Measurements from ENCODE around the gene ST13. TPM values are rescaled to one million over a fixed set of nuclear protein-coding genes. Genes with fewer than 3 reads are reported as not detected.
"Not testable (repeated sequence)": the region's sequence is repeated elsewhere in the genome, so short reads cannot be mapped to it uniquely, and the experiment has no call there.

ST13 gene
- total RNA-seq, 2 experiments from 2014 or later = 141 to 148 TPM

DNA sequence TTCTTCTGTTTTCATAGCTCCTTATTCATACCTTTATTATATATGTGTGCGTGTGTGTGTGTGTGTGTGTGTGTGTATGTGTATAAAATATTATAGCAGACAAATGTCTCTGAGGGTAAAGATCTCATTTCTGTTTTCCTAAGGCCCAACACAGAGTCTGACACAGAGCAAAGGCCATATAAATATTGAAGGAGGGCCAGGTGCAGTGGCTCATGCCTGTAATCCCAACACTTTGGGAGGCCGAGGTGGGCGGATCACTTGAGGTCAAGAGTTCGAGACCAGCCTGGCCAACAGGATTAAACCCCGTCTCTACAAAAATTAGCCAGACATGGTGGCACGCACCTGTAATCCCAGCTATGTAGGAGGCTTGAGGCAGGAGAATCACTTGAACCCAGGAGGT is 11.9 kb upstream of the ST13 start:
- POLR2A ChIA-PET, H3K27ac Mint-ChIP-seq: not testable (repeated sequence)

DNA sequence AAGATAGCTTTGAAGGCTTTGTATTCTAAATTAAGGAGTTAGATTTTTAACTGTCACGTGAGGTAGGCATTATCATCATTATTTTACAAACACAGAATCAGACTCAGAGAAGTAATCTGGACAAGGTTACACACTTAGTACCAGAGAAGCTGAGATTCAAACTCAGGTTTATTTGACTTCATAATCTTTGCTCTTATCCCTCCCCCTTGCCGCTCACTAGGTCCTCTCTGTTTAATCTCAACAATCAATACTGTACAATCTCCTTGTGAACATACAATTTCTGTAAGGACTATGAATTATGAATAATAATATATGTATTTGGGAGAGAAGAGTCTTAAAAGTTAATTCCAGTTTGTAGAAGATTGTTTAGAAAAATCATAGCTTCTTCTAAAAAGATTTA is 10.7 kb upstream of the ST13 start:
- H3K4me3 Mint-ChIP-seq = no peak overlapping the region
- H3K36me3 Mint-ChIP-seq (ENCODE audit: low read depth) = peaks cover 4% of the 10 kb centered on the region
- no peak overlapping the region for H3K27ac Mint-ChIP-seq
- ATAC-seq (no peak), DNase-seq (no peak)
- POLR2A ChIA-PET = interaction anchor here (1.4 kb wide), 1 partner anchor 10 kb away, joined by 6 read pairs; the partner anchor contains the start of genes ST13 and XPNPEP3
- H3K27me3 Mint-ChIP-seq (ENCODE audit: low read depth) = no peaks in the 10 kb centered on the region
- H3K4me1 Mint-ChIP-seq (ENCODE audit: low read depth) = peaks cover 10% of the 10 kb centered on the region
- no peaks in the 10 kb centered on the region for H3K9me3 Mint-ChIP-seq (ENCODE audit: insufficient read depth)
- CTCF ChIA-PET = interaction anchor here (1.4 to 2.5 kb wide), 5 partner anchors 9 to 370 kb away, joined by 3 to 8 read pairs (median 6); no protein-coding TSS in a partner anchor

More for the DNA sequence above, 11.9 kb upstream of the ST13 start:
- ATAC-seq; H3K36me3 Mint-ChIP-seq (ENCODE audit: low read depth); H3K9me3 Mint-ChIP-seq (ENCODE audit: insufficient read depth); H3K27me3 Mint-ChIP-seq (ENCODE audit: low read depth); DNase-seq; H3K4me3 Mint-ChIP-seq: not testable (repeated sequence)
- peaks cover 10% of the 10 kb centered on the region for H3K4me1 Mint-ChIP-seq (ENCODE audit: low read depth)
- CTCF ChIA-PET = interaction anchor here (1.6 to 2.5 kb wide), 2 partner anchors 8 to 185 kb away, joined by 3 to 8 read pairs; no protein-coding TSS in a partner anchor

GRCh38 chr22:40862537-40862936 is 6.1 kb upstream of the ST13 start:
- CTCF ChIA-PET = interaction anchor here (1.1 to 2.0 kb wide), 2 partner anchors 60 to 179 kb away, joined by 3 to 8 read pairs; no protein-coding TSS in a partner anchor

GRCh38 chr22:40862013-40862412 is 5.6 kb upstream of the ST13 start, which contains the start of gene DNAJB7:
DNAJB7 (minus strand) TSS chr22:40862113; CDS start chr22:40861994, 119 bp downstream.
- Mint-ChIP-seq H3K9me3 (ENCODE audit: insufficient read depth) (no peaks in the 10 kb centered on the region), H3K27ac (no peak within 1 kb of the TSS), H3K4me1 (ENCODE audit: low read depth) (peaks cover 27% of the 10 kb centered on the region), H3K36me3 (ENCODE audit: low read depth) (peaks cover 13% of the 10 kb centered on the region), H3K4me3 (no peak within 1 kb of the TSS), H3K27me3 (ENCODE audit: low read depth) (no peaks in the 10 kb centered on the region)
- no peak for DNase-seq
- ChIA-PET POLR2A (no interaction called here), CTCF (interaction anchor here (0.9 to 2.0 kb wide), 2 partner anchors 12 to 179 kb away, joined by 4 to 8 read pairs; no protein-coding TSS in a partner anchor)
- ATAC-seq = no peak

More at GRCh38 chr22:40862537-40862936, 6.1 kb upstream of the ST13 start:
- Mint-ChIP-seq H3K9me3 (ENCODE audit: insufficient read depth) (no peaks in the 10 kb centered on the region), H3K36me3 (ENCODE audit: low read depth) (peaks cover 11% of the 10 kb centered on the region), H3K4me1 (ENCODE audit: low read depth) (peaks cover 25% of the 10 kb centered on the region), H3K4me3 (no peak overlapping the region), H3K27ac (no peak overlapping the region), H3K27me3 (ENCODE audit: low read depth) (no peaks in the 10 kb centered on the region)
- DNase-seq (no peak), ATAC-seq (no peak)
- POLR2A ChIA-PET = no interaction called here

DNA sequence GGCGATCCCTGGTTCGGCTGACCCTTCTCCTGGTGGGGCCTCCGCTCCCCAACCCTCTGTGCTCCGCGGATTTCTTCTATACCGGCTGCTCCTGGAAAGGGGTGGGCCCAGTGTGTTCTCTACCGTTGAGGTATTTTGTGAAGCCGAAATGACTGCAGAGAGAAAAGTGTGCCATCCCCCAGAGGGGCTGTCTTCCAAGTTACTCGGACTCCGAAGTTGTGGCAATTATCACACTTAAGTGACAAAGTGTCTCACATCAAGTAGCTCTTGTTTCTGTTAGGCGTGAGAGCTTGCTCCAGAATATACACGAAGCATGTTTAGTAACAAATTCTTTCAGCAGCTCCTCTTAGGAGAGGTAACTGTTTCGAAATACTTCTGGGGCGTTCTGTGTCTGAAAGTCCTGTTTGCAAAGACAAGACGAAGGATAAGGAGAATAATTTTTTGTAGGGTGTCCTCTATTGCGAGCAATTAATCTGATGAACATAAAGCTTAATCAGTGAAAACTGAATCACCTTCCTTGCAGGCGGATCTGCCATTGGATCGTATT is 943 bp upstream of the ST13 start:
- CTCF ChIA-PET = interaction anchor here (1.0 to 4.0 kb wide), 9 partner anchors 10 to 421 kb away, joined by 3 to 14 read pairs (median 6); no protein-coding TSS in a partner anchor
- H3K36me3 Mint-ChIP-seq (ENCODE audit: low read depth) = peaks cover 20% of the 10 kb centered on the region
- no peak for ATAC-seq

DNA sequence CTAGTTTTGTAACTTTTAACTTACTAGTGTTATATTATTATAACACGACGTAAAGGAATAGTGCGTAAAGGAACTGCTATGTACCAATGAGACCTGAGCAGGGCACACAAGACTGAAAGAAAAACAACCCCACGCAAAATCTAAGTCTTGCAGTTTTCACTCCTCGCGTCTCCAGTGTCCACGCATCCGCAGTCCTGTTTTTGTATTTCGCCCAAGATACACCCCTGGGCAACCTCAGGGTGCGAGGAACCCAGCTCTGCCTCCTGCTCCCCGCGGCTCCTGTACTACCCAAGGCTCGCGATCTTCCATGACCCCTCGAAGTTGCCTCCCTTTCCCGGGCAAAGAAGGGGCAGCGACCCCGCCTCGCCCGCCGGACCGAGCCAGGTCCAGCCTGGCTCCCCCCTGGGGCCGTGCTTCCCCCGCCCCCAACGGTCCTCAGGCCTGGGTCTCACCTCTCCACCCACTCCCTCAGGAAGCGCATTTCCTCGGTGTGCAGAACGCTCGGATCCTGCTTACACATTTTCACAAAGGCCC is 393 bp downstream of the ST13 start:
- Mint-ChIP-seq H3K36me3 (ENCODE audit: low read depth) (peaks cover 21% of the 10 kb centered on the region), H3K9me3 (ENCODE audit: insufficient read depth) (no peaks in the 10 kb centered on the region), H3K27me3 (ENCODE audit: low read depth) (no peaks in the 10 kb centered on the region), H3K4me1 (ENCODE audit: low read depth) (peaks cover 52% of the 10 kb centered on the region), H3K4me3 (peak overlapping the region; percentile 96), H3K27ac (peak overlapping the region; percentile 100)
- ATAC-seq = peak; percentile 28
- peak; percentile 53 for DNase-seq
- ChIA-PET POLR2A (interaction anchor here (0.8 to 3.0 kb wide), 7 partner anchors 8 to 591 kb away, joined by 3 to 15 read pairs (median 5); partner anchors contain the start of genes MRTFA and SLC25A17), CTCF (interaction anchor here (1.4 to 4.0 kb wide), 4 partner anchors 43 to 175 kb away, joined by 7 to 14 read pairs (median 12); no protein-coding TSS in a partner anchor)

More for the DNA sequence above, 943 bp upstream of the ST13 start:
- Mint-ChIP-seq H3K4me3 (peak overlapping the region; percentile 96), H3K27ac (peak overlapping the region; percentile 100), H3K27me3 (ENCODE audit: low read depth) (no peaks in the 10 kb centered on the region), H3K4me1 (ENCODE audit: low read depth) (peaks cover 44% of the 10 kb centered on the region), H3K9me3 (ENCODE audit: insufficient read depth) (no peaks in the 10 kb centered on the region)
- POLR2A ChIA-PET = interaction anchor here (0.6 to 3.0 kb wide), 13 partner anchors 10 to 590 kb away, joined by 3 to 15 read pairs (median 4); partner anchors contain the start of gene SLC25A17
- no peak for DNase-seq

DNA sequence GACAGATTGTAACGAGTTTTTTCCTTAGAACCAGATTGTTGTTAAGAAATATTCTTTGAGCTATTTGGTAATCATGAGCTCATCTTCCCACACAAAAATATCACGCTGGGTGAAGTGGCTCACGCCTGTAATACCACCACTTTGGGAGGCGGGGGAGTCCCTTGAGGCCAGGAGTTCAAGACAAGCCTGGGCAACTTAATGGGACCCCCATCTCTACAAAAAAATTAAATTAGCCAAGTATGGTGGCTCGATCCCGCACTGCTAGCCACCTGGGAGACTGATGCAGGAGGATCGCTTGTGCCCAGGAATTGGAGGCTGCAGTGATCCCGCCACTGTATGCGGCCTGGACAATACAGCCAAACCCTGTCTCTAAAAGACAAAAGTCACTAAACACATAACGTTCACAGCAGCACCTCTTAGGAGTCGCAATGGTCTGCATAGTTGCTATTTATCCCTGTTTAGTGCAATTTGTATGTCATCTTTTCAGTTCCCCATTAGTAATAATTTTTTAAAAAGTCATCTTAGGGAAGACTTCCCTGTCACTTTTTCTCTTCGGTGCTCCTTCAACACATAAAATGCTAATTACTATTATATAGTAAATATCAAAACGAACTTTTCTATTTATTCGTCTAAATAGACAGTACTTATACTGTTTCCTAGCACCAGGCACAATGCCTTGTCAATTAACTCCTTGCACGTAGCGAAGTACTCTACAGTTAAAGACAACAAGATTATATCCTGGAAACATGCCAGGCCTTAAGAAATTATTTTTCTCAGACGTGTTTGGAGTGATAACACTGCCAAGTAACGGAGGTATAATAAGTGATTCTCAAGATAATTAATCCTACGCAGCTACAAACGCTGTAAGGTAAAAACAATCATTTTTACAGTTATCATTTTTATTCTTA is 1.1 kb downstream of the ST13 start:
- peaks cover 53% of the 10 kb centered on the region for H3K4me1 Mint-ChIP-seq (ENCODE audit: low read depth)
- no peaks in the 10 kb centered on the region for H3K27me3 Mint-ChIP-seq (ENCODE audit: low read depth)
- ATAC-seq (no peak), DNase-seq (no peak)
- CTCF ChIA-PET = interaction anchor here (0.9 to 2.3 kb wide), 5 partner anchors 20 to 172 kb away, joined by 3 to 10 read pairs (median 4); partner anchors contain the start of gene SLC25A17
- peak overlapping the region; percentile 96 for H3K4me3 Mint-ChIP-seq
- peak overlapping the region; percentile 67 for H3K27ac Mint-ChIP-seq
- H3K36me3 Mint-ChIP-seq (ENCODE audit: low read depth) = peaks cover 18% of the 10 kb centered on the region
- no peaks in the 10 kb centered on the region for H3K9me3 Mint-ChIP-seq (ENCODE audit: insufficient read depth)
- POLR2A ChIA-PET = interaction anchor here (3.0 kb wide), 1 partner anchor 36 kb away, joined by 15 read pairs; the partner anchor contains the start of gene SLC25A17

GRCh38 chr22:40853961-40854360 is 2.5 kb downstream of the ST13 start:
- ATAC-seq (no peak), DNase-seq (no peak)
- CTCF ChIA-PET = interaction anchor here (1.0 to 2.1 kb wide), 4 partner anchors 19 to 171 kb away, joined by 3 to 7 read pairs (median 6); partner anchors contain the start of gene SLC25A17
- Mint-ChIP-seq H3K36me3 (ENCODE audit: low read depth) (peaks cover 26% of the 10 kb centered on the region), H3K4me3 (no peak overlapping the region), H3K9me3 (ENCODE audit: insufficient read depth) (no peaks in the 10 kb centered on the region), H3K27me3 (ENCODE audit: low read depth) (no peaks in the 10 kb centered on the region), H3K4me1 (ENCODE audit: low read depth) (peaks cover 50% of the 10 kb centered on the region), H3K27ac (peak overlapping the region; percentile 32)
- POLR2A ChIA-PET = no interaction called here

GRCh38 chr22:40853333-40853732 is 3.1 kb downstream of the ST13 start:
- H3K27me3 Mint-ChIP-seq (ENCODE audit: low read depth) = no peaks in the 10 kb centered on the region
- ATAC-seq = no peak
- ChIA-PET CTCF (interaction anchor here (0.8 to 2.1 kb wide), 3 partner anchors 46 to 384 kb away, joined by 3 to 7 read pairs (median 7); no protein-coding TSS in a partner anchor), POLR2A (interaction anchor here (0.6 to 0.7 kb wide), 2 partner anchors 9 to 238 kb away, joined by 3 to 7 read pairs; no protein-coding TSS in a partner anchor)
- no peak for DNase-seq
- no peaks in the 10 kb centered on the region for H3K9me3 Mint-ChIP-seq (ENCODE audit: insufficient read depth)
- H3K4me3 Mint-ChIP-seq = no peak overlapping the region
- H3K4me1 Mint-ChIP-seq (ENCODE audit: low read depth) = peaks cover 45% of the 10 kb centered on the region
- H3K27ac Mint-ChIP-seq = no peak overlapping the region
- H3K36me3 Mint-ChIP-seq (ENCODE audit: low read depth) = peaks cover 28% of the 10 kb centered on the region

GRCh38 chr22:40845816-40846215 is 10.6 kb downstream of the ST13 start:
- ATAC-seq; H3K27me3 Mint-ChIP-seq (ENCODE audit: low read depth); H3K4me1 Mint-ChIP-seq (ENCODE audit: low read depth); CTCF ChIA-PET; DNase-seq; POLR2A ChIA-PET; H3K27ac Mint-ChIP-seq; H3K9me3 Mint-ChIP-seq (ENCODE audit: insufficient read depth); H3K4me3 Mint-ChIP-seq: not testable (repeated sequence)
- H3K36me3 Mint-ChIP-seq (ENCODE audit: low read depth) = peaks cover 46% of the 10 kb centered on the region

DNA sequence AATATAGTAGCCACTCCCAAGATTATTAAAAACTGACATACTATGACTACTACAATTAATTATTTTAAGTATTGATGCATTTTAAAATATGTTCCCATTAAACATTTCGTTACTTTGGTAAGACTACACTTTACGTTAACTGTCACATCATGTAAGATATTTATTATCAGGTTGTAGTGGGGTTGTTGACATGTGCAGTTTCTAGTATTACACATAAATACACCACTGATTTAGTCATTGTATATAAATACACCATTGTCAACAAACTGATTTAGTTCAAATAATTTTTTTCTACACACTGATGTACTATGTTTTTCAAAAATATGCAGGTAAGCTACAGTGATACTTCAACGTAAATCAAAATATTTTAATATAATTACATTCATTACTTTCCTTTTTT is 11.5 kb downstream of the ST13 start:
- peaks cover 51% of the 10 kb centered on the region for H3K36me3 Mint-ChIP-seq (ENCODE audit: low read depth)

More for the DNA sequence above, 11.5 kb downstream of the ST13 start:
- H3K4me3 Mint-ChIP-seq = no peak overlapping the region
- H3K27me3 Mint-ChIP-seq (ENCODE audit: low read depth) = no peaks in the 10 kb centered on the region
- ChIA-PET POLR2A (no interaction called here), CTCF (no interaction called here)
- H3K4me1 Mint-ChIP-seq (ENCODE audit: low read depth) = peaks cover 4% of the 10 kb centered on the region
- no peak for DNase-seq
- ATAC-seq = no peak
- no peak overlapping the region for H3K27ac Mint-ChIP-seq
- no peaks in the 10 kb centered on the region for H3K9me3 Mint-ChIP-seq (ENCODE audit: insufficient read depth)
